Osteoblast (primary cell): ENCODE results near the gene CIROP. TPM values are rescaled to one million over a fixed set of nuclear protein-coding genes. Genes with fewer than 3 reads are reported as not detected.

ENCODE experiments used
- DNase-seq: peaks from one replicate; pipeline ENCODE4 v3.0.0; 2011; ENCODE audit warnings: low spot score, mixed read lengths; ENCODE audit not compliant: insufficient read length; ENCODE audit errors: missing footprints
- H2AFZ ChIP-seq: 2 replicates; pipeline ENCODE4 v1.6.0; 2011; ENCODE audit warnings: mild to moderate bottlenecking, low read length
- H3K27ac ChIP-seq: 2 replicates; pipeline ENCODE4 v1.5.1; 2011; ENCODE audit warnings: mild to moderate bottlenecking, low read depth, low read length, moderate library complexity
- H3K27me3 ChIP-seq: 2 replicates; pipeline ENCODE4 v1.6.0; 2012; ENCODE audit warnings: mild to moderate bottlenecking, control low read depth, inconsistent platforms, low read length, moderate library complexity; ENCODE audit not compliant: insufficient read depth
- H3K36me3 ChIP-seq: 2 replicates; pipeline ENCODE4 v1.5.1; 2011; ENCODE audit warnings: mild to moderate bottlenecking, low read length, control low read depth, moderate library complexity; ENCODE audit not compliant: insufficient read depth
- H3K4me1 ChIP-seq: 2 replicates; pipeline ENCODE4 v1.5.1; 2011; ENCODE audit warnings: mild to moderate bottlenecking, low read length, control low read depth, moderate library complexity; ENCODE audit not compliant: insufficient read depth
- H3K4me2 ChIP-seq: 2 replicates; pipeline ENCODE4 v1.6.0; 2011; ENCODE audit warnings: mild to moderate bottlenecking, low read length; ENCODE audit not compliant: insufficient read depth
- H3K4me3 ChIP-seq: fragments of 200-600 bp; sonication (generic); 3 replicates; pipeline ENCODE4 v1.5.1; 2012; ENCODE audit warnings: mild to moderate bottlenecking, low read length, inconsistent platforms; ENCODE audit not compliant: insufficient read depth
- H3K79me2 ChIP-seq: 2 replicates; pipeline ENCODE4 v1.6.0; 2012; ENCODE audit warnings: mild to moderate bottlenecking, low read length, control low read depth, inconsistent platforms; ENCODE audit not compliant: insufficient read depth
- H3K9me3 ChIP-seq: 2 replicates; pipeline ENCODE4 v1.5.1; 2011; ENCODE audit warnings: low read depth, low read length, control low read depth
- H4K20me1 ChIP-seq: 2 replicates; pipeline ENCODE4 v1.6.0; 2012; ENCODE audit warnings: mild to moderate bottlenecking, low read length, control low read depth; ENCODE audit not compliant: insufficient read depth
- CTCF ChIP-seq: IDR thresholded peaks from 2 replicates; pipeline ENCODE4 v1.5.1; 2011; ENCODE audit warnings: mild to moderate bottlenecking, low read depth, low read length, moderate library complexity; ENCODE audit errors: extremely low read depth
- total RNA-seq: library from RNA; depleted of rRNA; stranded (reverse); fragments of >200 nt; gene quantifications from 2 replicates; pipeline ENCODE4 v1.2.3, GENCODE V29; 2012

Gene CIROP
- total RNA-seq, 1 donor: not detected

- Histone ChIP-seq H3K36me3 (peaks cover 73% of the 10 kb centered on the region), H3K9me3 (no peaks in the 10 kb centered on the region), H4K20me1 (peaks cover 41% of the 10 kb centered on the region), H2AFZ (no peak overlapping the region), H3K79me2 (peaks cover 84% of the 10 kb centered on the region), H3K27ac (peak overlapping the region; percentile 78), H3K4me3 (peak overlapping the region; percentile 86), H3K27me3 (no peaks in the 10 kb centered on the region), H3K4me2 (peak overlapping the region; percentile 98), H3K4me1 (peaks cover 35% of the 10 kb centered on the region)
- DNase-seq: peak; percentile 65
- TF ChIP-seq CTCF: no peak
Observed at GRCh38 chr14:23070262-23071129, 34.3 kb downstream of the CIROP start.

GRCh38 chr14:23069413-23069806 is 35.4 kb downstream of the CIROP start:
- peak; percentile 21 for DNase-seq
- H4K20me1 ChIP-seq: peaks cover 41% of the 10 kb centered on the region

GRCh38 chr14:23068789-23069412 is 35.9 kb downstream of the CIROP start:
- Histone ChIP-seq H3K27me3 (no peaks in the 10 kb centered on the region), H3K4me2 (peak overlapping the region; percentile 42), H4K20me1 (peaks cover 41% of the 10 kb centered on the region), H3K36me3 (peaks cover 71% of the 10 kb centered on the region), H3K27ac (no peak overlapping the region), H3K9me3 (no peaks in the 10 kb centered on the region), H3K4me1 (peaks cover 35% of the 10 kb centered on the region), H3K79me2 (peaks cover 82% of the 10 kb centered on the region), H2AFZ (no peak overlapping the region), H3K4me3 (no peak overlapping the region)
- TF ChIP-seq CTCF: peak; percentile 100
- DNase-seq: peak; percentile 96

More at GRCh38 chr14:23069413-23069806, 35.4 kb downstream of the CIROP start:
- H3K27ac ChIP-seq: no peak overlapping the region
- no peaks in the 10 kb centered on the region for H3K9me3 ChIP-seq
- H3K36me3 ChIP-seq: peaks cover 71% of the 10 kb centered on the region
- H3K4me1 ChIP-seq: peaks cover 35% of the 10 kb centered on the region
- H3K79me2 ChIP-seq: peaks cover 81% of the 10 kb centered on the region
- TF ChIP-seq CTCF: no peak
- H3K27me3 ChIP-seq: no peaks in the 10 kb centered on the region
- H3K4me3 ChIP-seq: no peak overlapping the region
- no peak overlapping the region for H2AFZ ChIP-seq
- H3K4me2 ChIP-seq: peak overlapping the region; percentile 37
